AG09309 (cell line): ENCODE measurements around the gene CNTNAP5.

Source experiments
- DNase-seq: peaks from one replicate; pipeline ENCODE4 v3.0.0-alpha.2; 2010; ENCODE audit warnings: low read depth
- H3K4me3 ChIP-seq: 2 replicates; pipeline ENCODE4 v1.5.1; 2011; ENCODE audit warnings: mild to moderate bottlenecking, low read depth, low read length, moderate library complexity; ENCODE audit not compliant: control insufficient read depth
- CTCF ChIP-seq: IDR thresholded peaks from 2 replicates; pipeline ENCODE4 v1.5.1; 2011; ENCODE audit warnings: mild to moderate bottlenecking, low read depth, low read length, inconsistent platforms; ENCODE audit not compliant: insufficient read depth, control insufficient read depth; ENCODE audit errors: missing control alignments

CNTNAP5 gene

GRCh38 chr2:124136110-124136509 is 111.0 kb downstream of the CNTNAP5 start:
- H3K4me3 ChIP-seq = no peak overlapping the region
- DNase-seq = no peak
- TF ChIP-seq CTCF = no peak

- no peak overlapping the region for H3K4me3 ChIP-seq
- TF ChIP-seq CTCF = no peak
These were observed 113.0 kb downstream of the CNTNAP5 start for GRCh38 chr2:124138076-124138475.

GRCh38 chr2:124145982-124146381 is 120.9 kb downstream of the CNTNAP5 start:
- no peak overlapping the region for H3K4me3 ChIP-seq
- no peak for DNase-seq
- TF ChIP-seq CTCF = no peak

More at GRCh38 chr2:124138076-124138475, 113.0 kb downstream of the CNTNAP5 start:
- no peak for DNase-seq

- TF ChIP-seq CTCF = no peak
- H3K4me3 ChIP-seq = no peak overlapping the region
These were observed 122.5 kb downstream of the CNTNAP5 start for GRCh38 chr2:124147552-124147951.

GRCh38 chr2:124149571-124149970 is 124.5 kb downstream of the CNTNAP5 start:
- no peak overlapping the region for H3K4me3 ChIP-seq
- no peak for DNase-seq
- no peak for TF ChIP-seq CTCF

More at GRCh38 chr2:124147552-124147951, 122.5 kb downstream of the CNTNAP5 start:
- DNase-seq = no peak

- no peak for TF ChIP-seq CTCF
- no peak for DNase-seq
- H3K4me3 ChIP-seq = no peak overlapping the region
These were observed 126.6 kb downstream of the CNTNAP5 start for GRCh38 chr2:124151691-124152090.

GRCh38 chr2:124153713-124154112 is 128.6 kb downstream of the CNTNAP5 start:
- TF ChIP-seq CTCF = no peak
- no peak for DNase-seq
- H3K4me3 ChIP-seq = no peak overlapping the region
